ENCODE results near the gene TPSG1.

GRCh38 chr16:1174477-1175357 lies 50.4 kb downstream of the TPSG1 start:
- TF ChIP-seq CTCF (IDR thresholded peaks at IDR 0.05; ENCODE audit: insufficient read depth, low read length, poor library complexity, severe bottlenecking), result no peak
- no peak for TF ChIP-seq EZH2phosphoT487 (conservative IDR thresholded peaks at IDR 0.05; ENCODE audit: low read length)

All from SU-DHL-6 (cell line).